ENCODE measurements around the gene MACC1. TPM values are rescaled to one million over a fixed set of nuclear protein-coding genes. Genes with fewer than 3 reads are reported as not detected.

Gene MACC1
- total and polyA plus RNA-seq, 2 experiments from 2014 or later, result 3.4 to 13.4 TPM

- Mint-ChIP-seq H3K9me3 (no peaks in the 10 kb centered on the region), H3K27ac (no peak overlapping the region)
- no peak for DNase-seq (ENCODE audit: low spot score)
These were observed 132.1 kb downstream of the MACC1 start for GRCh38 chr7:20085086-20085485.

More at GRCh38 chr7:20085086-20085485, 132.1 kb downstream of the MACC1 start:
- Histone ChIP-seq H3K4me1 (ENCODE audit: insufficient read depth) (peaks cover 73% of the 10 kb centered on the region), H3K36me3 (ENCODE audit: insufficient read depth) (peaks cover 5% of the 10 kb centered on the region; the same call in 1 of the 2 replicates), H3K9me2 (ENCODE audit: insufficient read depth) (no peaks in the 10 kb centered on the region), H3K4me2 (no peak overlapping the region), H3K79me2 (replicated peaks; ENCODE audit: insufficient read depth) (peaks cover 100% of the 10 kb centered on the region), H3K27ac (ENCODE audit: low read depth) (no peak overlapping the region), H2AFZ (no peak overlapping the region), H3K27me3 (ENCODE audit: insufficient read depth) (no peaks in the 10 kb centered on the region), H3K4me3 (no peak overlapping the region), H4K20me1 (replicated peaks; ENCODE audit: insufficient read depth) (peaks cover 10% of the 10 kb centered on the region; the same call in 1 of the 2 replicates), H3F3A (replicated peaks; ENCODE audit: low read depth) (peaks cover 7% of the 10 kb centered on the region; the same call in 1 of the 2 replicates)
- peaks cover 30% of the 10 kb centered on the region for H3K4me1 Mint-ChIP-seq
- no peaks in the 10 kb centered on the region for H3K27me3 Mint-ChIP-seq (ENCODE audit: insufficient read depth, low read depth, poor library complexity)
- ATAC-seq, result no peak
- H3K36me3 Mint-ChIP-seq (ENCODE audit: low read depth), result peaks cover 12% of the 10 kb centered on the region
- H3K4me3 Mint-ChIP-seq, result no peak overlapping the region
- TF ChIP-seq REST (IDR thresholded peaks at IDR 0.05; ENCODE audit: unreplicated experiment) (no peak), CREB1 (CRISPR knock-in tag; IDR thresholded peaks at IDR 0.05; ENCODE audit: low read depth) (no peak), ZNF462 (CRISPR knock-in tag; IDR thresholded peaks at IDR 0.05) (no peak), NANOG (IDR thresholded peaks at IDR 0.05; ENCODE audit: borderline replicate concordance) (no peak), JUNB (IDR thresholded peaks at IDR 0.05; ENCODE audit: unreplicated experiment) (no peak), CTCF (conservative IDR thresholded peaks at IDR 0.05; ENCODE audit: low read depth in 2 of 2) (no peak), ETS1 (IDR thresholded peaks at IDR 0.05) (no peak), EZH2phosphoT487 (IDR thresholded peaks at IDR 0.05; ENCODE audit: unreplicated experiment) (no peak), STAT1 (IDR thresholded peaks at IDR 0.05; ENCODE audit: unreplicated experiment) (no peak), POLR2AphosphoS5 (IDR thresholded peaks at IDR 0.05; ENCODE audit: low read depth) (no peak), ZNF114 (CRISPR knock-in tag; IDR thresholded peaks at IDR 0.05) (no peak), EZH2 (IDR thresholded peaks at IDR 0.05; ENCODE audit: low read depth, unreplicated experiment) (no peak), ZNF331 (CRISPR knock-in tag; IDR thresholded peaks at IDR 0.05; ENCODE audit: low read depth) (no peak)

Data from GM23338 (cell line).